ENCODE data around the gene DALRD3. TPM values are rescaled to one million over a fixed set of nuclear protein-coding genes. Genes with fewer than 3 reads are reported as not detected.

DALRD3 gene
- total and polyA plus RNA-seq, 2 experiments from 2014 or later, result 31.0 to 57.7 TPM

GRCh38 chr3:49019941-49020329, 1.6 kb upstream of the DALRD3 start:
- H3F3A ChIP-seq (replicated peaks; ENCODE audit: low read depth), result peaks cover 51% of the 10 kb centered on the region
- H3K9me2 ChIP-seq (ENCODE audit: insufficient read depth), result no peaks in the 10 kb centered on the region
- H3K27ac Mint-ChIP-seq, result peak overlapping the region; percentile 81; the same call in 1 of the 2 replicates
- ATAC-seq (no peak), DNase-seq (ENCODE audit: low spot score) (no peak)
- no peak for TF ChIP-seq ETS1 (IDR thresholded peaks at IDR 0.05)
- TF ChIP-seq ZNF331 (CRISPR knock-in tag; IDR thresholded peaks at IDR 0.05; ENCODE audit: low read depth), result no peak
- TF ChIP-seq EZH2 (IDR thresholded peaks at IDR 0.05; ENCODE audit: low read depth, unreplicated experiment), result no peak
- H3K4me3 ChIP-seq, result peak overlapping the region; percentile 97
- H3K36me3 Mint-ChIP-seq (ENCODE audit: low read depth), result peaks cover 49% of the 10 kb centered on the region
- no peak overlapping the region; the same call in 1 of the 2 replicates for H2AFZ ChIP-seq
- no peaks in the 10 kb centered on the region for H3K27me3 ChIP-seq (ENCODE audit: insufficient read depth)
- no peak overlapping the region for H3K27ac ChIP-seq (ENCODE audit: low read depth)
- peaks cover 27% of the 10 kb centered on the region; the same call in 1 of the 2 replicates for H3K4me1 ChIP-seq (ENCODE audit: insufficient read depth)
- H3K79me2 ChIP-seq (replicated peaks; ENCODE audit: insufficient read depth), result peaks cover 18% of the 10 kb centered on the region
- peaks cover 24% of the 10 kb centered on the region for H3K4me1 Mint-ChIP-seq
- H3K4me3 Mint-ChIP-seq, result peak overlapping the region; percentile 93
- H3K36me3 ChIP-seq (ENCODE audit: insufficient read depth), result peaks cover 23% of the 10 kb centered on the region
- peaks cover 32% of the 10 kb centered on the region for H3K27me3 Mint-ChIP-seq (ENCODE audit: insufficient read depth, low read depth, poor library complexity)
- H3K9me3 Mint-ChIP-seq, result no peaks in the 10 kb centered on the region; the same call in 2 of the 3 replicates
- peaks cover 14% of the 10 kb centered on the region for H4K20me1 ChIP-seq (replicated peaks; ENCODE audit: insufficient read depth)
- H3K4me2 ChIP-seq, result peak overlapping the region; percentile 99

GRCh38 chr3:49018707-49019006, 277 bp upstream of the DALRD3 start:
- DNase-seq (ENCODE audit: low spot score) (no peak), ATAC-seq (no peak)
- H3K79me2 ChIP-seq (replicated peaks; ENCODE audit: insufficient read depth), result peaks cover 13% of the 10 kb centered on the region
- peaks cover 27% of the 10 kb centered on the region; the same call in 1 of the 2 replicates for H3K4me1 ChIP-seq (ENCODE audit: insufficient read depth)
- no peak overlapping the region; the same call in 1 of the 2 replicates for H2AFZ ChIP-seq
- Mint-ChIP-seq H3K27ac (peak overlapping the region; percentile 71; the same call in 1 of the 2 replicates), H3K27me3 (ENCODE audit: insufficient read depth, low read depth, poor library complexity) (peaks cover 31% of the 10 kb centered on the region), H3K9me3 (no peaks in the 10 kb centered on the region; the same call in 2 of the 3 replicates), H3K36me3 (ENCODE audit: low read depth) (peaks cover 49% of the 10 kb centered on the region), H3K4me3 (peak overlapping the region; percentile 93), H3K4me1 (peaks cover 26% of the 10 kb centered on the region)
- H4K20me1 ChIP-seq (replicated peaks; ENCODE audit: insufficient read depth), result peaks cover 9% of the 10 kb centered on the region
- H3K27ac ChIP-seq (ENCODE audit: low read depth), result peak overlapping the region; percentile 84; the same call in 1 of the 2 replicates
- no peaks in the 10 kb centered on the region for H3K9me2 ChIP-seq (ENCODE audit: insufficient read depth)
- H3F3A ChIP-seq (replicated peaks; ENCODE audit: low read depth), result peaks cover 46% of the 10 kb centered on the region
- peak overlapping the region; percentile 99 for H3K4me2 ChIP-seq
- H3K36me3 ChIP-seq (ENCODE audit: insufficient read depth), result peaks cover 17% of the 10 kb centered on the region
- TF ChIP-seq ETS1 (IDR thresholded peaks at IDR 0.05) (no peak; the same call in 1 of the 2 replicates), ZNF114 (CRISPR knock-in tag; IDR thresholded peaks at IDR 0.05) (no peak), POLR2AphosphoS5 (IDR thresholded peaks at IDR 0.05; ENCODE audit: low read depth) (no peak), ZNF331 (CRISPR knock-in tag; IDR thresholded peaks at IDR 0.05; ENCODE audit: low read depth) (no peak), CTCF (conservative IDR thresholded peaks at IDR 0.05; ENCODE audit: low read depth in 2 of 2) (no peak)
- H3K4me3 ChIP-seq, result peak overlapping the region; percentile 97
- H3K27me3 ChIP-seq (ENCODE audit: insufficient read depth), result no peaks in the 10 kb centered on the region

Data from GM23338 (cell line).